Stimulated activated CD8-positive, alpha-beta memory T cell treated with anti-CD3 and anti-CD28 coated beads, Interleukin-7, amount 100 ng/mL, for 48 hours (primary cell): Measurements from ENCODE around the gene LHFPL5.

Source experiments
- DNase-seq, 2 donors: peaks; one replicate each; pipeline ENCODE4 v3.0.0-alpha.2; 2020; ENCODE audit warnings: low read depth in 1 of 2; ENCODE audit errors: extremely low read depth in 1 of 2

LHFPL5 gene

DNA sequence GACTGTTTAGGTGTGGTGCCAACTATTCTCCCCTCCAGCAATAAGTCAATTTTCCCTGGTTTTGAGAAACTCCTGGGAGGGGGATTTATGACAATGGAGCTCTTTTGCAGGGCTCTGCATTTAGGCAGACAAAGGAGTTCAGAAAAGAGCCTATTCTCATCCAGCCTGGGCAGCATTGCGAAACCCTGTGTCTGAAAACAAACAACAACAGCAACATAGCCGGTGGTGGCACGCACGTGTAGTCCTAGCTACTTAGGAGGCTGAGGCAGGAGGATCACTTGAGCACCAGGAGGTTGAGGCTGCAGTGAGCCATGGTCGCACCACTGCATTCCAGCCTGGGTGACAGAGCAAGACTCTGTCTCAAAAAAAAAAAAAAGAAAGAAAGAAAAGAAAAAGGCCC lies 14.5 kb upstream of the LHFPL5 start:
- no peak for DNase-seq

- no peak for DNase-seq
These were observed 10.4 kb upstream of the LHFPL5 start for GRCh38 chr6:35794536-35795452.

DNA sequence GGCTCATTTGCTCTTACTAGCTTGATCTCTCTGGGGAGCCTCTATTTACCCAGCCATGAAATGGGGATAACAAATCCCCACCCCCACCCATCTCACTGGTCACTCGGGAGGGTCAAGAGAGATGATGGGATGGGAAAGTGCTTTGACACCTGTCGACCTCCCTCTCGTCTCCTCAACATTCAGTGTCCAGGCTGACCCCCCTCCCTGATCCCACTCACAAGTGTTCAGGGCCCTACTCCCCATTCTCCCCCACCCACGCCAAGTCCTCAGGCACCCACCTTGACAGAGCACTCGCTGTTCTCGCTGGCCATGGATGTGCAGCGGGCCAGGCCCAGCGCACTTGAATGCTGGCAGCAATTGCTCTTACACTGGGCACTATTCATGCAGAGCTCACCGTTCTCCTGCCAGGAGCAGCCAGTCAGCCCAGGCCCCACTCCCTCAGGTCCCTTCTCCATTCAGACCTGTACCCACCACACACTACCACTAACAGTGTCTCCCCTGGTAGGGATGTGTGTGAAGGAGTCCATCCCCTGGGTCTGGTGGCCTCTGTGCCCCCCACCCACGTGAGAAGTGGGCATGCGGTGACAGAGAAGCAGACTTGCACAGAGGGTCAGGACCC lies 9.6 kb upstream of the LHFPL5 start:
- no peak for DNase-seq

DNA sequence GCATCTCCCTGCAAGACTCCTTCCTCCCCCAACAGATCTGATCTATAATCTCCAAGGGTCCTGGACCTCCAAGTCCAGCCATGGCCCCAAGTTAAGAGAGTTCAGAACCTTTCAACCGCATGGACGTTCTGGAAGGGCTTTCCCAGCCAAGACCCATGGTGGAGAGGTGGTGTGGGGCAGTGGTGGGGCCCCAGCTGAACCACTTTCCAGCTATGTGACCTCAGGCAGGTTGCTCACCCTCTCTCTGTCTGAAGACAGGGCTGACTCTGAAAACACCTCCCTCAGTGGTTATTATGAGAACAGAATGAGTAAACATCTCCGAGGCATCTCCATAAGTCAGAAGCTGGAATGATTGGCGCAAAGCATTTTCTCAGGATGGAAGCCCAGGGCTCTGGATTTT lies 8.9 kb upstream of the LHFPL5 start:
- no peak for DNase-seq

DNA sequence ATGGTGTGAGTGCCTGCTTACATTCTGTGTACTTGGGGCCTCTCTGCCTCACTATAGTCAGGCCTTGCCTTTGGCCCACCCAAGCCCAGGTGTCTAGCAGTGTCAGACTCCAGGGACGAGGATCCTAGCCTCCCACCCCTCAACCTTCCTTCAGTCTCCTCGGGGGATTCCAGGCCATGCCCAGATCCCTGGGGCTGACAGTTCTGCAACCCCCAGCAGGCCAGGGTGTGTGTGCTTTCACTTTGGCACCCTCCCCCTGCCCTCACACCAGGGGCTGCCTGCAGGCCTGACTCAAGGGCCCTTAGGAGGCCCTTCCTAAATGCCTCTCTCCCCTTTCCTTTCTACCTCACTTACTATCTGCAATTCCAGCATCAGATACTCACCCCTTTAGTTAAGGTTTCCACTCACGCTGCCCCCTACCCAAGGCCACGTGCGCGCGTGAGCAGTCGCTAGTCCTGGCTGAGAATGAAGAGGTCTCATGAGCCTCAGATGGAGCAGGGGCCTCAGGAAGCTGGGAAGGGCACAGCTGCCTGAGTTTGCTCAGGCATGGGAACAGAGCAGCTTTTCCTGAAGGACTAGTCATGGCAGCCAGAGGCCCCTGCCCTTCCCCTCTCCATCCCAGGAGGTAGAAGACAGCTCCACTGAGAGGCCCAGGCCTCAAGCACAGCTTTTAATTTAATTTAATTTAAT lies 7.2 kb upstream of the LHFPL5 start:
- DNase-seq, result no peak

- no peak for DNase-seq
These were observed 6.4 kb upstream of the LHFPL5 start for GRCh38 chr6:35798706-35799105.

- no peak for DNase-seq
These were observed 4.0 kb upstream of the LHFPL5 start for GRCh38 chr6:35801148-35801547.

GRCh38 chr6:35808688-35809087 lies 3.5 kb downstream of the LHFPL5 start:
- no peak for DNase-seq

GRCh38 chr6:35809809-35810208 lies 4.7 kb downstream of the LHFPL5 start:
- DNase-seq, result no peak

DNA sequence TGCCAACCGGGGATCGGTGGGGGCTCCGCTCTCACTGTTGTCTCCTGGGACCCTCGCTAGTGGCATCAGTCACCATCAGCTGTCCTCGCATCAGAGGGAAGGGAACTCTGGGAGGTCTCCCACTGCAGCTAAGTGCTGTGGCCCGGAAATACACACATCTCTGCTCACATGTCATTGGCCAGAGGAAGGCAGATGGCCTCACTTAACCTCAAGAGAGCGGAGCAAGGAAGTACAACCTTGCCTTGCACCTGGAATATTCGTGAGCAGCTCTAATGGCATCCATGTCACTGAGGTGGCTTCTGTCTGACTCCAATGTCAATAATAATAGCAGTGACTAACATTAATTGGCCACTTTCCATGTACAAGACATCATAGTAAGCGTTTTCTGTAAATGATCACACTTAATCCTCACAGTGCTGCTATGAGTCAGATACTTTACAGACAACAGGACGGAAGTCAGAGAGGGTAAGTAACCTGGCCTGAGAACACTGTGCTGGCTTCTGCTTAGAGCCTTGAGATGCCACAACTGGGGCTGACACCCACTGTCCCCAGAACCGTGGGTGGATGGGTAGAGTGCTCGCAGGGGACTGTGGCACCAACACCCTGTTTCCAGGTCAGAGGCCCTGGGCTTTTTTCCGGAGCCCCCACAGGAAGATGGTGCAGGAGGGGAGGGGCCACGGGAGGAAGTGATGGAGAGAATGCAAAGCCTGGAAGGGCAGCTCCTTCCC lies 6.0 kb downstream of the LHFPL5 start:
- DNase-seq, result no peak

DNA sequence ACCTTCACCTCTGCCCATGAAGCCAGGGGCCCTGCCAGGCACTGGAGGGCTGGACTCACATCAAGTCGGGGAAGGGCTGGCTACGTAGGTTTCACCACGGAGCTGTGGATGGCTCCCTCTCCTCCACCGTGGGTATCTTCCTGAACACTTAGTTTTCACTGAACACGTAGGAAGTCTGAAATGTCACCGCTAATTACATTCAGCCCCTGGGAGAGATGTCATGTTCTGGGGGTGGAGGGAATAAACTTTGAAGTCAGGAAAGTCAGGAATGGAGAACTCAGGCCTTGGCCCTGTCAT lies 6.5 kb downstream of the LHFPL5 start:
- no peak for DNase-seq

DNA sequence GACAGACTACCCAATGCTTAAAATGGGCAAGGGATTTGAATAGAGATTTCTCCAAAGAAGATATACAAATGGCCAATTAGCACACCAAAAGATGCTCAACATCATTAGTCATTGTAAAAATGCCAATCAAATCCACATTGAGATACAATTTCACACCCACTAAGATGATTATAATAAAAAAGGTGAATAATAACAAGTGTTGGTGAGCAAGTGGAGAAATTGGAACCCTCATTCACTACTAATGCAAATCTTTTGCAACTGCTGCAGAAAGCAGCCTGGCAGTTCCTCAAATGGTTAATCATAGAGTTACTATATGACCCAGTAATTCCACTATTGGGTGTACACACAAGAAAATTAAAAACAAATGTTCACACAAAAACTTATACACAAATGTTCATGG lies 12.4 kb downstream of the LHFPL5 start:
- no peak for DNase-seq

GRCh38 chr6:35823601-35824000 lies 18.4 kb downstream of the LHFPL5 start:
- DNase-seq, result no peak

- DNase-seq, result no peak
These were observed 19.5 kb downstream of the LHFPL5 start for GRCh38 chr6:35824552-35825192.

DNA sequence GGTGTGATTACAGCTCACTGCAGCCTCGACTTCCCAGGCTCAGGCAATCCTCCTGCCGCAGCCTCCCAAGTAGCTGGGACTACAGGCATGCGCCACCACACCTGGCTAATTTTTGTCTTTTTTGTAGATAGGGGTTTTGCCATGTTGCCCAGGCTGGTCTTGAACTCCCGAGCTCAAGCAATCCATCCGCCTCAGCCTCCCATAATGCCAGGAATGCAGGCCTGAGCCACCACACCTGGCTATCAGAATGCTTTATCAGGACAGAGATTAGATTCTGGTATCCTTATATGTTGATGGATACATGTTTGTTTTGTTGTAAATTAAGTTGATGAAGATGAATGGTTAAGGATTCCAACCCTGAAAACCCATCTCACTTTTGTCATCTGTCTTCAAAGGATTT lies 24.2 kb downstream of the LHFPL5 start:
- DNase-seq, result no peak

DNA sequence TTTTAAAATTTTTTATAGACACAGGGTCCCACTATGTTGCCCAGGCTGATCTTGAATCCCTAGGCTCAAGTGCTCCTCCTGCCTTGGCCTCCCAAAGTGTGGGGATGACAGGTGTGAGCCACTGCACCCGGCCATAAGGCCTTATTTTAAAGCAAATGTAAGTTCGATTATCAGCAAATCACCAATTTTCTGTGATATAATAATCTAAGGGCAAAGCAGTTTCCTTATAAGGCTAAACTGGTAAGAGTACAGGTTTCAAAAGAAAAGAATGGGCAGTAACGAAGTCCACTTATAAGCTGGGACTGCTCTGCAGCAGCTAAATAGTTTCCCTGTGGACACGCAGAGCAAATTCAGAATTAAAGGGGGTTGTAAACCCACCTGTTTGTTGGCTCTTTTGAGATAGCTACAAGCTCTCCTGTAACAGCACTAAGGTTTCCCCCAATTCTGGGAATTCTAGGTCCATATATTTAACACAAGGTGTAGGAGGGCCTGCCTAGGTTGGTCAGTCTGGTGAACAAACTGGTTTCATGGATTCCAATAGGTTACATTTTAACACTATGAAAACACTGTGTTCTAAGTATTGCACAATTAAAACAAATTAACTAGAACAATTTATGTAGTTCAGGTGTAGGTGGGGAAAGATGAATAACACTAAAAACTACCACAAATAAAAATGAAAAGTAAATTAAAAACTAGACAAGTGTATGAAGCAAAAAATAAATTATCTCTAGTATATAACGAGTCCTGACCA lies 26.3 kb downstream of the LHFPL5 start:
- no peak for DNase-seq

- DNase-seq, result no peak
These were observed 28.4 kb downstream of the LHFPL5 start for GRCh38 chr6:35833536-35833935.

DNA sequence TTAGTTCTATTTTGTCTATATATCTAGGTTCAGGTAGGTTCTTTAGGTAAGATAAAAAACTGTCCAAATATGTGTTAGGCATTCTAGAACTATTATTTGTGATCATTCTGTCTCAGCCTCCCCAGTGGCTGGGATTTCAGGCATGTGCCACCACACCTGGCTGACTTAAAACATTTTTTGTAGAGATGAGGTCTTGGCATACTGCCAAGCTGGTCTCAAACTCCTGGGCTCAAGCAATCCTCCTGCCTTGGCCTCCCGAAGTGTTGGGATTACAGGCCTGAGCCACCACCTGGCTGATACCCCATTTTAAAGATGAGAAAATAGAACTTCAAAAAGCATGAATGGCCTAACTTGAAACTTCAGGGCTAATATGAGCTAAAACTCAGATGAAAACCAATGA lies 33.9 kb downstream of the LHFPL5 start:
- DNase-seq, result no peak

DNA sequence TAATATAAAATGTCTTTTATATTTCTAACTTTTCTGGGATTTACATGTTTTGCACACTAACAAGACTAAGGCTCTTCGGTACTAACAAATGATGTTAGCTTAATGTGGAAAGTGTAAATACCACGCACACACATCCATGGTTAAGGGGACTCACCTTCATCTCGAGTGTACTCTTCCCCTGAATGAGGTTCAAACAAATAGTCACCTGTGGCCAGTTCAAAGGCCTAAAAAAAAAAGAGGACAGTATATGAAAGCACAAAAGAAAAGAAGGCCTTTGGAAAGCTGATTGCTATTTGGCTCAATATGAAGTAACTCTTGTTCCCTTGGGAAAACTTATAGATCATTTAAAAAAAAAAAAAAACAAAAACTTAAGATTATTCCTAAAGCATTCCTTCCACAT lies 37.2 kb downstream of the LHFPL5 start:
- no peak for DNase-seq

GRCh38 chr6:35844290-35844689 lies 39.1 kb downstream of the LHFPL5 start:
- no peak for DNase-seq
